Small intestine (tissue), 7 donors: ENCODE results near the gene HTT-AS. TPM values are rescaled to one million over a fixed set of nuclear protein-coding genes. Genes with fewer than 3 reads are reported as not detected.
A peak's percentile ranks its signal among the peaks of the same experiment; 100 is the strongest.
"Not testable (repeated sequence)": the region's sequence is repeated elsewhere in the genome, so short reads cannot be mapped to it uniquely, and the experiment has no call there.

Experiments
- DNase-seq, 2 donors: peaks; one replicate each; pipeline versions ENCODE4 v3.0.0 to v3.0.0-alpha.2; 2013
- FAIRE-seq: peaks from 2 replicates; lab custom pipeline; 2012; peaks lifted over from hg19 to GRCh38; lab: Jason Lieb, UNC
- H3K27ac ChIP-seq, 3 donors: one replicate each; pipeline ENCODE4 v1.5.1; 2013; ENCODE audit warnings: low read length in 2 of 3, mild to moderate bottlenecking in 2 of 3, control low read depth in 1 of 3, inconsistent platforms in 1 of 3, low read depth in 1 of 3, moderate library complexity in 1 of 3
- H3K27me3 ChIP-seq, 3 donors: one replicate each; pipeline ENCODE4 v1.6.1; 2013; ENCODE audit warnings: low read length in 3 of 3, inconsistent platforms in 1 of 3; ENCODE audit not compliant: control insufficient read depth in 3 of 3, insufficient read depth in 3 of 3
- H3K36me3 ChIP-seq, 3 donors: one replicate each; pipeline ENCODE4 v1.6.1; 2013; ENCODE audit warnings: low read length in 3 of 3, inconsistent platforms in 1 of 3, low read depth in 1 of 3, mild to moderate bottlenecking in 1 of 3, moderate library complexity in 1 of 3; ENCODE audit not compliant: control insufficient read depth in 3 of 3, insufficient read depth in 2 of 3
- H3K4me1 ChIP-seq, 3 donors: one replicate each; pipeline ENCODE4 v1.6.1; 2013; ENCODE audit warnings: low read length in 2 of 3, inconsistent platforms in 1 of 3, low read depth in 1 of 3, mild to moderate bottlenecking in 1 of 3, moderate library complexity in 1 of 3; ENCODE audit not compliant: control insufficient read depth in 3 of 3, insufficient read depth in 2 of 3
- H3K4me3 ChIP-seq, 3 donors: one replicate each; pipeline ENCODE4 v1.5.1; 2013; ENCODE audit warnings: low read length in 3 of 3, control low read depth in 1 of 3, inconsistent platforms in 1 of 3, low read depth in 1 of 3, mild to moderate bottlenecking in 1 of 3, moderate library complexity in 1 of 3
- H3K9me3 ChIP-seq, 2 donors: one replicate each; pipeline ENCODE4 v1.6.1; 2013; ENCODE audit warnings: low read depth in 1 of 2, low read length in 1 of 2; ENCODE audit not compliant: control insufficient read depth in 2 of 2, insufficient read depth in 1 of 2
- WGBS, 3 donors: extraction: QIAGEN DNeasy Blood & Tissue Kit; methylation state at CpG; one replicate each; pipeline ENCODE4 v1.1.7; 2013; 5-methylcytosine and 5-hydroxymethylcytosine counted together
- polyA plus RNA-seq, 4 donors: library from polyadenylated mRNA; stranded (reverse) in 3 of 4; unstranded in 1 of 4; fragments of 200-250 nt in 3 of 4; fragments of 120-200 nt in 1 of 4; gene quantifications; one replicate each; pipeline versions ENCODE4 v1.2.1 to v1.2.3, GENCODE V29; 2013
- donor health status: healthy with polysubstance abuse.
- donor health status: control.
- donor health status: control.
- donor health status: Bipolar disorder and iron deficiency.
- donor health status: healthy.

Gene HTT-AS
- polyA plus RNA-seq, 4 donors: not detected

DNA sequence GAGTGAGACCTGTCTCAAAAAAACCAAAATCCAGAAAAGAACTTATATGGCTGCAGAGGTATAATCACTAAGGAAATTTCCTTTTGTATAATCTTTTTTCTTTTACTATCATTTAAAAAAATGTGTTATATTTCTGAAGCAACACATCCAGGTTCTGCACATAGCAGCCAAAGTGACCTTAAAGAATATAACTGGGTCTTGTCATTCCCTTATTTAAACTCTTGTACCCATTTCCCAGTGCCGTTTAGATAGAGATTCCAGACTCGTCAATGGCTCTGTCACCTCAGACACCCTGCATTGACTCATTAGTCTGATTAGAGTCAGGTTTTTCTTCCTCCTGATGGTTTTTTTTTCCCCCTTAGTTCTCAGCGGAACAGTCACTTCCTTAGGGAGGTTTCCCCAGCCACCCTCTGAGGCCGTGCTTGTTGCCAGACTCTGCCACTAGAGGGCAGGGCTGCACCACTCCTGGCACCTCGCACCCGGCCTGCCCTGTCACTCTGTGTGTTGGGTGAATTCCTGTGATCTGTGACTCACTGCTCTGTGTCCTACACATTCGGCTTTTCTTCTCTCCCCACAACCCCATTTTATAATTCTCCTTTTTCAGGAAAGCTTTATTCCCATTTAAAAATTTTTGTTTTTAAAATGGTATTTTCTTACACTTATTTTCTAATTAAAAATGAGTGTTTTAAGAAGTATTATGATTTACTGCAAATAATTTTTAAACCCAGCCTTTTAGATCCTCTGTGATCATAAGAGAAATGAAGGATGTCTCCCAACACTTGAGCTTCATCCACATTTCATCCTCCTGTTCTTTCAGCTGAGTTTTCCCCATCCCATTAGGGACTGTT lies 32.2 kb upstream of the HTT-AS start:
- peaks cover 6 to 57% (median 14%) of the 10 kb centered on the region in 3 donors for H3K36me3 ChIP-seq
- H3K27me3 ChIP-seq: no peaks in the 10 kb centered on the region
- WGBS, 3 donors: 1 to 5% (median 2%) methylated on average over 7 of the region's 7 CpGs
- FAIRE-seq (no peak), DNase-seq (peak; percentile 88 to 91)
- H3K9me3 ChIP-seq: no peaks in the 10 kb centered on the region
- no peak overlapping the region for H3K4me3 ChIP-seq
- H3K4me1 ChIP-seq: no peaks in the 10 kb centered on the region
- no peak overlapping the region for H3K27ac ChIP-seq

DNA sequence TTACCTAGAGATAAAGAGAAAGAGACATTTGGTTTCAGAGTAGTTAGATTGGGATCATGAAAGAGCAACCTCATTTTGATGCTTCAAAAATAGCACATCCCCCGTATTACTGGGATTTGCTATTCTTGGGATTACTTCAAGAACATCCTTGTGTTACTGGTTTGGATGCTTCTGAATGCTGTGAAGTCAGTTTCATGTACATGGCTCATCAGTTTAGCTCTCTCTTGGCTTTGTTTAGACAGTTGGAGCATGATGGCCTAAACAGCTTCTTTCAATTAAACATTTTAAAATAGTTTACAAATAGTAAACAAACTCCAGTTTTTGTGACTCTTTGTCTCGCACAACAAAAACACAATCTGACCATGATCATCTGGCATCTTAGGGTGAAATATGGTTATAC lies 24.0 kb upstream of the HTT-AS start:
- WGBS, 3 donors: 67 to 83% (median 83%) methylated on average over 2 of the region's 2 CpGs
- Histone ChIP-seq H3K9me3 (no peaks in the 10 kb centered on the region), H3K36me3 (peaks cover 3 to 32% (median 13%) of the 10 kb centered on the region in 3 donors), H3K27ac (no peak overlapping the region), H3K4me3 (no peak overlapping the region), H3K4me1 (no peaks in the 10 kb centered on the region), H3K27me3 (no peaks in the 10 kb centered on the region)
- FAIRE-seq (no peak), DNase-seq (no peak)

DNA sequence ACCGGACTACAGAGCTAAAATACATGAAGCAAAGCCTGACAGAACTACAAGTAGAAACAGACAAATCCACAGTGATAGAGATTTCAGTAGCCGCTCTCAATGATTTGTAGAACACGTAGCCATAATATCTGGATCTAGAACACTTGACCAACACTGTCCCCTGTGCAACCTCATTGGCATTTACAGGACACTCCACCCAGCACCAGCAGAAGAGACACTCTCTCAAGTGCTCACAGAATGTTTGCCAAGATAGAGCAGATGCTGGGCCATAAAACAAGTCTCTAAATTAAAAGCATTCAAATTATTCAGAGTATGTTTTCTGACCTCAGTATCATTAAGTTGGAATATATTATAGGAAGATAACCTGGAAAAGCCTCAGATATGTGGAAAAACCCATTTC lies 21.9 kb upstream of the HTT-AS start:
- Histone ChIP-seq H3K27me3 (no peaks in the 10 kb centered on the region), H3K4me3 (no peak overlapping the region), H3K9me3 (no peaks in the 10 kb centered on the region), H3K27ac (no peak overlapping the region), H3K36me3 (peaks cover 3 to 21% (median 6%) of the 10 kb centered on the region in 3 donors), H3K4me1 (no peaks in the 10 kb centered on the region)
- DNase-seq (no peak), FAIRE-seq (no peak)
- WGBS, 3 donors: 90 to 96% (median 95%) methylated on average over 3 of the region's 3 CpGs

DNA sequence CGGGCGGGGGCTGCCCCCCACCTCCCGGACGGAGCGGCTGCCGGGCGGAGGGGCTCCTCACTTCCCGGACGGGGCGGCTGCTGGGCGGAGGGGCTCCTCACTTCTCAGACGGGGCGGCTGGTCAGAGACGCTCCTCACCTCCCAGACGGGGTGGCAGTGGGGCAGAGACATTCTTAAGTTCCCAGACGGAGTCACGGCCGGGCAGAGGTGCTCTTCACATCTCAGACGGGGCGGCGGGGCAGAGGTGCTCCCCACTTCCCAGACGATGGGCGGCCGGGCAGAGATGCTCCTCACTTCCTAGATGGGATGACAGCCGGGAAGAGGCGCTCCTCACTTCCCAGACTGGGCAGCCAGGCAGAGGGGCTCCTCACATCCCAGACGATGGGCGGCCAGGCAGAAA lies 20.4 kb upstream of the HTT-AS start:
- not testable (repeated sequence) for H3K27ac ChIP-seq, H3K4me3 ChIP-seq, DNase-seq, FAIRE-seq, H3K27me3 ChIP-seq, H3K4me1 ChIP-seq, H3K36me3 ChIP-seq, H3K9me3 ChIP-seq
- 97 to 98% (median 98%) methylated on average over 21 to 28 of the region's 28 CpGs for WGBS, 3 donors

DNA sequence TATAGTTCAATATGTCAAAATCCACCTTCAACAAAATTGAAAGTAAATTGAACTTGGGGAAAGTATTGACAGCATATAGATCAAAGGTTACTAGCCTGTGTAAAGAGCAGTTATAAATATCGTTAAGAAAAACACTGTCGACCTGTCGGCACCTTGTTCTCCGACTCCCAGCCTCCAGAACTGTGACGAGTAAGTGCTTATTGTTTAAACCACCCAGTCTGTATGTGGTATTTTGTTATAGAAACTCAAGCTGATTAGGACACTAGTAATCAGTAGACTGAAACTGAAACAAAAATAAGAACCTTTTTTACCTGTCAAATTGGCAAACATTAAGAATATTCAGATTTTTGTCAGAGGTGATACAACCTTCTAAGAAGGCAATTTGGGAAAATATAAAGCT lies 17.1 kb upstream of the HTT-AS start:
- WGBS, 3 donors: 6 to 40% (median 26%) methylated on average over 5 of the region's 5 CpGs
- FAIRE-seq: peak; percentile 51
- H3K27ac ChIP-seq: peak overlapping the region in 1 of 3 donors; percentile 25
- no peak overlapping the region for H3K4me3 ChIP-seq
- H3K4me1 ChIP-seq: no peaks in the 10 kb centered on the region
- no peaks in the 10 kb centered on the region for H3K9me3 ChIP-seq
- no peaks in the 10 kb centered on the region for H3K27me3 ChIP-seq
- peak; percentile 59 to 83 for DNase-seq
- peaks cover 0 to 16% (median 6%) of the 10 kb centered on the region in 3 donors for H3K36me3 ChIP-seq

DNA sequence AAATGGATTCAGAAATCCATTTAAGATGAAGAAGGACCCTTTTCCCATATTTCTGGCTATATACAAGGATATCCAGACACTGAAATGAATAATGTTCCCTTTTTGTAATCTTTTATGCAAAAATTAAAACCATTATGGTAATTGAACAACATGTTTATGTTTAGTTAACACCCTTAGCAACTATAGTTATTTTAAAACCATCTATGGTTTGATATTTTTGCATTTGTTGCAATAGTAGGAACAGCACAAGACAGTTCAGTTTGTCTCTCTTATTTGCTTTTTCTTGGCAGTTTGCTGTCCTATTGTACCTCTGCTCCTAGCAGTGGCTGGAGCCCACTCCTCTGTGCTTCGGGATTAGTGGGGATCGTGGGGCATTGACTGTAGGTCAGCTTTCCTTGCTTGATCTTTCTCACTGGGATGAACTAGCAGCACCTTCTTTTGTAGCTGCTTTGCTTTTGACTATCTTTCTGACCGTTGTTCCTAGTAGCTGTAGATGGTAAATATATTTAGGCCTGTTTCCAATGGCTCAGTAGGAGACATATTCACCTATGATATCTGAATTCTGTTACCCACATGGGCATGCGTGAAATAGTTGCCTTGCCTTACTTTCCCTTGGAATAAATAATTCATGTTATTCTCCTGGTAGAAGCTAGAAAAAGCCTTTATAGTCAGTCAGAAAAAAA lies 12.9 kb upstream of the HTT-AS start:
- Histone ChIP-seq H3K27ac (no peak overlapping the region), H3K27me3 (no peaks in the 10 kb centered on the region), H3K9me3 (no peaks in the 10 kb centered on the region), H3K4me1 (peaks cover 0 to 7% (median 0%) of the 10 kb centered on the region in 3 donors), H3K4me3 (no peak overlapping the region), H3K36me3 (peaks cover 0 to 12% (median 2%) of the 10 kb centered on the region in 3 donors)
- FAIRE-seq (no peak), DNase-seq (no peak)
- WGBS, 3 donors: 79 to 90% (median 82%) methylated on average over 4 of the region's 4 CpGs

DNA sequence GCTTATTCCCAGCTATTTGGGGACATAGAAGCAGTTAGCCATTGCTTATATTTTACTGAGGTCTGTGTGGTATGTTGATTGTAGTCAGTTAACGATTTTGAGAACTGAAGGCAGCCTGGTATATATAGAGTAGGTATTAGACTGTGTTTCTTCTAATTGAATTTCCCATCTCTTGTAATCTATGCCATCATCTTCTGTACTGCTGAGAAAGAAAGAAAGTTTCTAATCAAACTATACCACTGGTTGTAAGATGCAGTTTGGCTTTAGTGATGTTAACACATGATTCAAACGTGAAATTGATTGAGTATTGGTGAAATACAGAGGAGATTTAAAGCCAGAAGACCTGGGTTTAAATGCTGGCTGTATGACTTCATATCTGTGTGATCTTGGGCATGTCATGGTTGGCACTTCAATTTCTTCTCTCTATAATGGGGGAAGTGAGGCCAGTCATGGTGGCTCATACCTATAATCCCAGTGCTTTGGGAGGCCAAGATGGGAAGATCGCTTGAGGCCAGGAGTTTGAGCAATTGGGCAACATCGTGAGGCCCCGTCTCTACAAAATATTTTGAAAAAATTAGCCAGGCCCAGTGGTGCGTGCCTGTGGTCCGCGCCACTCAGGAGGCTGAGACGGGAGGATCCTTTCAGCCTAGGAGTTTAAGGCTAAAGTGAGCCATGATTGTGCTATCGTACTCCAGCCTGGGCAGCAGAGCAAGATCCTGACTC lies 11.8 kb upstream of the HTT-AS start:
- Histone ChIP-seq H3K4me3 (no peak overlapping the region), H3K27me3 (no peaks in the 10 kb centered on the region), H3K9me3 (no peaks in the 10 kb centered on the region), H3K4me1 (peaks cover 0 to 7% (median 0%) of the 10 kb centered on the region in 3 donors), H3K27ac (no peak overlapping the region), H3K36me3 (peaks cover 0 to 12% (median 2%) of the 10 kb centered on the region in 3 donors)
- DNase-seq (no peak), FAIRE-seq (no peak)
- 92 to 93% (median 92%) methylated on average over 10 of the region's 10 CpGs for WGBS, 3 donors

DNA sequence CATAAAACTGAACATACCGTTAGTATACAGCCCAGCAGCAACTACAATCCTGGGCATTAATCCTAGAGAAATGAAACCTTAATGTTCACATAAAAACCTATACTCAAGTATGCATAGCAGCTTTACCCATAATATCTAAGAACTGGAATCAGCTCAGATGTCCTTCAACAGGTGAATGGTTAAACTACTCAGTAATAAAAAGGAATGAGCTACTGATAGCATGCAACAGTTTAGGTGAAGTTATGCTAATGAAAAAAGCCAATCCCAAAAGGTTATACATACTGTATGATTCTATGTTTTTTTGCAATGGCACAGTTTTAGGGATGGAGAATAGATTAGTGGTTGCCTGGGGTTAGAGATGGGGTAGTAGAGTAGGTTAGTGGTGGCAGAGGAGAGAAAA lies 9.4 kb upstream of the HTT-AS start:
- Histone ChIP-seq H3K4me1 (peaks cover 0 to 7% (median 0%) of the 10 kb centered on the region in 3 donors), H3K4me3 (no peak overlapping the region), H3K36me3 (peaks cover 0 to 12% (median 2%) of the 10 kb centered on the region in 3 donors), H3K27ac (no peak overlapping the region), H3K9me3 (no peaks in the 10 kb centered on the region), H3K27me3 (no peaks in the 10 kb centered on the region)
- FAIRE-seq (no peak), DNase-seq (peak; percentile 12 to 31)
- WGBS, 3 donors: 8 to 56% (median 17%) methylated on average over 1 of the region's 1 CpG
